Fibroblast of the aortic adventitia (primary cell): ENCODE data around the gene PADI2. TPM values are rescaled to one million over a fixed set of nuclear protein-coding genes. Genes with fewer than 3 reads are reported as not detected.

ENCODE experiments used
- DNase-seq: peaks from one replicate; pipeline ENCODE4 v3.0.0-alpha.2; 2010; ENCODE audit warnings: low read depth
- H3K4me3 ChIP-seq: 2 replicates; pipeline ENCODE4 v1.5.1; 2011; ENCODE audit warnings: low read depth, mild to moderate bottlenecking, control low read depth, low read length, moderate library complexity
- total RNA-seq: library from RNA; depleted of rRNA; stranded (reverse); fragments of >200 nt; gene quantifications from 2 replicates; pipeline ENCODE4 v1.2.3, GENCODE V29; 2012; ENCODE audit warnings: low replicate concordance
- TF ChIP-seq, protein P1 (sequence below): IDR thresholded peaks from 2 replicates; pipeline ENCODE4 v1.5.1; 2011; ENCODE audit warnings: mild to moderate bottlenecking, low read length, control low read depth, inconsistent platforms; ENCODE audit not compliant: insufficient read depth

The PADI2 gene
- total RNA-seq, 1 donor: 0.09 TPM

GRCh38 chr1:17043676-17044075 is 75.6 kb downstream of the PADI2 start:
- TF ChIP-seq, protein P1, sequence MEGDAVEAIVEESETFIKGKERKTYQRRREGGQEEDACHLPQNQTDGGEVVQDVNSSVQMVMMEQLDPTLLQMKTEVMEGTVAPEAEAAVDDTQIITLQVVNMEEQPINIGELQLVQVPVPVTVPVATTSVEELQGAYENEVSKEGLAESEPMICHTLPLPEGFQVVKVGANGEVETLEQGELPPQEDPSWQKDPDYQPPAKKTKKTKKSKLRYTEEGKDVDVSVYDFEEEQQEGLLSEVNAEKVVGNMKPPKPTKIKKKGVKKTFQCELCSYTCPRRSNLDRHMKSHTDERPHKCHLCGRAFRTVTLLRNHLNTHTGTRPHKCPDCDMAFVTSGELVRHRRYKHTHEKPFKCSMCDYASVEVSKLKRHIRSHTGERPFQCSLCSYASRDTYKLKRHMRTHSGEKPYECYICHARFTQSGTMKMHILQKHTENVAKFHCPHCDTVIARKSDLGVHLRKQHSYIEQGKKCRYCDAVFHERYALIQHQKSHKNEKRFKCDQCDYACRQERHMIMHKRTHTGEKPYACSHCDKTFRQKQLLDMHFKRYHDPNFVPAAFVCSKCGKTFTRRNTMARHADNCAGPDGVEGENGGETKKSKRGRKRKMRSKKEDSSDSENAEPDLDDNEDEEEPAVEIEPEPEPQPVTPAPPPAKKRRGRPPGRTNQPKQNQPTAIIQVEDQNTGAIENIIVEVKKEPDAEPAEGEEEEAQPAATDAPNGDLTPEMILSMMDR: no peak
- H3K4me3 ChIP-seq: no peak overlapping the region
- DNase-seq: no peak

DNA sequence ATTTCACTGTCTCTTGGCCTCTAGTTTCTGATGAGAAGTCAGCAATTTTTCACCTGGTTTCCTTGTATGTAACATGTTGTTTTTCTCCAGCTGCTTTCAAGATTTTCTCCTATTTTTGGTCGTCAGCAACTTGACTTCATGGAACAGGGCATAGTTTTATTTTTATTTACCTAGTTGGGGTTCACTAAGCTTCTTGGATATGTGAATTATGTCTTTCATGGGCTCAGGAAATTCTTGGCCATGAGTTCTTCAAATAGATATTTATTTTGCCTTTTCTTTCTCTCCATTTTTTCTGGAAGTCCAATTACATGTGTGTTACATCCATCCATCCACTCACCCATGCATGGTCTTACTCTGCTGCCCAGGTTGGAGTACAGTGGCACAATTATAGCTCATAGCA is 79.1 kb downstream of the PADI2 start:
- TF ChIP-seq, protein P1: no peak
- no peak for DNase-seq
- no peak overlapping the region for H3K4me3 ChIP-seq

GRCh38 chr1:17039522-17039921 is 79.7 kb downstream of the PADI2 start:
- TF ChIP-seq, protein P1: no peak
- no peak for DNase-seq
- H3K4me3 ChIP-seq: no peak overlapping the region

- TF ChIP-seq, protein P1: no peak
- no peak overlapping the region for H3K4me3 ChIP-seq
- DNase-seq: no peak
Observed at GRCh38 chr1:17033481-17033880, 85.8 kb downstream of the PADI2 start.

- DNase-seq: no peak
Observed at GRCh38 chr1:17032741-17033140, 86.5 kb downstream of the PADI2 start.

DNA sequence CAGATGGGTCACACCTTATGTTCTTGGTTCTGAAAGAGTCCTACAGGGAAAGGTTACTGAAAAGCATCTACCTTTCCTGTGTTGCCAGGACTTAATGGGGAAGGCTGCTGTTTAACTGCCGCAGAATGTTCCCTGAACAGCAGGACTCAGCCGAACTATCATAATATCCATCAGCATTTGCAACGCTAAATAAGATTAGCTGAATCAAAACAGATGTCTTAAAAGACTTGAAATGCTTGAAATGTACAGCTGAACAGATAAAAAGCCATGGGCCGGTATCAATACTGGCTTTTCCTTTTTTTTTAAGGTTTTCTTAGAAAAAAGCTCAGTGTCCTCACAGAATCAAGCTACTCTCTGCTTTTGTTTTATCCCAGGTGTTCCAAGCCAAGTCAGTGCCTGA is 87.8 kb downstream of the PADI2 start:
- H3K4me3 ChIP-seq: no peak overlapping the region
- DNase-seq: no peak
- TF ChIP-seq, protein P1: no peak

More at GRCh38 chr1:17032741-17033140, 86.5 kb downstream of the PADI2 start:
- no peak overlapping the region for H3K4me3 ChIP-seq
- TF ChIP-seq, protein P1: no peak

GRCh38 chr1:17030206-17030605 is 89.0 kb downstream of the PADI2 start:
- no peak overlapping the region for H3K4me3 ChIP-seq
- no peak for DNase-seq
- TF ChIP-seq, protein P1: no peak
